Caco-2 (cell line): Measurements from ENCODE around the gene PNP. TPM values are rescaled to one million over a fixed set of nuclear protein-coding genes. Genes with fewer than 3 reads are reported as not detected.
"Not testable (repeated sequence)": the region's sequence is repeated elsewhere in the genome, so short reads cannot be mapped to it uniquely, and the experiment has no call there.

Experiments
- BruUV-seq: library from RNA; stranded (reverse); fragments of 400-500 nt; replicated peaks from 2 replicates; lab custom pipeline; 2021; lab: Mats Ljungman, UMichigan
- CTCF ChIA-PET: fragments of 300-600 bp; sonication (Branson Sonifier 250); formaldehyde crosslinking; loops from one replicate; lab custom pipeline; 2022; ENCODE audit warnings: antibody characterized with exemption; lab: Charles Lee
- POLR2A ChIA-PET: fragments of 300-600 bp; sonication (Branson Sonifier 250); formaldehyde crosslinking; loops from one replicate; lab custom pipeline; 2022; ENCODE audit warnings: antibody characterized with exemption; lab: Charles Lee
- DNase-seq, 2 experiments: peaks; one replicate each; pipeline versions ENCODE4 v3.0.0 to v3.0.0-alpha.2; 2020 to 2022
- H3K27me3 ChIP-seq: replicated peaks from 2 replicates; pipeline ENCODE4 v1.6.0; 2011; ENCODE audit warnings: low read length; ENCODE audit not compliant: control insufficient read depth, insufficient read depth
- H3K36me3 ChIP-seq: 2 replicates; pipeline ENCODE4 v1.5.1; 2011; ENCODE audit warnings: low read length; ENCODE audit not compliant: control insufficient read depth, insufficient read depth
- H3K4me1 ChIP-seq: fragments of 250-450 bp; sonication (Bioruptor Pico); 2 replicates; pipeline ENCODE4 v1.5.1; 2020; ENCODE audit warnings: mild to moderate bottlenecking
- H3K4me3 ChIP-seq: 2 replicates; pipeline ENCODE4 v1.5.1; 2011; ENCODE audit warnings: low read depth, mild to moderate bottlenecking, control low read depth, low read length
- H3K9me3 ChIP-seq: fragments of 250-450 bp; sonication (Bioruptor Pico); 2 replicates; pipeline ENCODE4 v1.5.1; 2020; ENCODE audit warnings: mild to moderate bottlenecking, moderate library complexity
- H3K27ac Mint-ChIP-seq: one replicate; pipeline ENCODE4 v1.8.0; 2022; ENCODE audit warnings: mixed read lengths; ENCODE audit not compliant: unreplicated experiment
- H3K27me3 Mint-ChIP-seq: one replicate; pipeline ENCODE4 v1.8.0; 2022; ENCODE audit warnings: mixed read lengths; ENCODE audit not compliant: insufficient read depth, unreplicated experiment
- H3K36me3 Mint-ChIP-seq: one replicate; pipeline ENCODE4 v1.8.0; 2022; ENCODE audit warnings: mild to moderate bottlenecking, mixed read lengths; ENCODE audit not compliant: insufficient read depth, unreplicated experiment
- H3K4me1 Mint-ChIP-seq: one replicate; pipeline ENCODE4 v1.8.0; 2022; ENCODE audit warnings: low read depth, mixed read lengths; ENCODE audit not compliant: unreplicated experiment
- H3K4me3 Mint-ChIP-seq: one replicate; pipeline ENCODE4 v1.8.0; 2022; ENCODE audit warnings: mild to moderate bottlenecking, moderate library complexity, mixed read lengths; ENCODE audit not compliant: unreplicated experiment
- H3K9me3 Mint-ChIP-seq: one replicate; pipeline ENCODE4 v1.8.0; 2022; ENCODE audit warnings: mixed read lengths; ENCODE audit not compliant: unreplicated experiment
- intact Hi-C: fragments of 100-400 bp; cut with micrococcal nuclease; formaldehyde crosslinking; loops from one replicate; pipeline ENCODE4 v1.10.0; 2022; ENCODE audit not compliant: unreplicated experiment
- total RNA-seq: library from RNA; stranded (reverse); gene quantifications from 2 replicates; pipeline ENCODE4 v1.2.3, GENCODE V29; 2022
- TF ChIP-seq, protein P1 (sequence below), 2 experiments: fragments of 200-600 bp in 1 of 2; IDR thresholded peaks; 1 replicate in 1 of 2; 2 replicates in 1 of 2; pipeline versions ENCODE4 v1.5.1 to v1.8.0; 2011 to 2022; ENCODE audit warnings: antibody characterized with exemption in 1 of 2, control low read depth in 1 of 2, inconsistent platforms in 1 of 2, low read depth in 1 of 2, low read length in 1 of 2, mild to moderate bottlenecking in 1 of 2, moderate library complexity in 1 of 2; ENCODE audit not compliant: insufficient read depth in 1 of 2, severe bottlenecking in 1 of 2, unreplicated experiment in 1 of 2

The PNP gene
- total RNA-seq, 1 experiment from 2014 or later: 59.1 TPM

DNA sequence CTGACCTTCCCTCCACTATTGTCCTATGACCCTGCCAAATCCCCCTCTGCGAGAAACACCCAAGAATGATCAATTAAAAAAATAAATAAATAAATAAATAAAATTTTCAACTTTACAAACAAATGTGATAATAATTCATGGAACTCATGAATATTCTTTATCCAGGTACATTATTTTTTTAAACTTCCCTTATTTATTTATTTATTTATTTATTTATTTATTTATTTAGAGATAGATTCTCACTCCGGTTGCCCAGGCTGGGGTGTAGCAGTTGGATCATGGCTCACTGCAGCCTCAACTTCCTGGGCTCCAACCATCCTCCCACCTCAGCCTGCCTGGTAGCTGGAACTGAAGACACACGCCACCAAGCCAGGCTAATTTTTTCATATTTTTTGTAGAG, 38.3 kb downstream of the PNP start:
- H3K36me3 ChIP-seq, CTCF ChIA-PET, DNase-seq, H3K9me3 Mint-ChIP-seq, H3K27me3 ChIP-seq, H3K27ac Mint-ChIP-seq, intact Hi-C loops, H3K27me3 Mint-ChIP-seq, POLR2A ChIA-PET, H3K4me3 Mint-ChIP-seq, H3K36me3 Mint-ChIP-seq, BruUV-seq, H3K9me3 ChIP-seq, H3K4me3 ChIP-seq, H3K4me1 ChIP-seq: not testable (repeated sequence)
- peaks cover 11% of the 10 kb centered on the region for H3K4me1 Mint-ChIP-seq

DNA sequence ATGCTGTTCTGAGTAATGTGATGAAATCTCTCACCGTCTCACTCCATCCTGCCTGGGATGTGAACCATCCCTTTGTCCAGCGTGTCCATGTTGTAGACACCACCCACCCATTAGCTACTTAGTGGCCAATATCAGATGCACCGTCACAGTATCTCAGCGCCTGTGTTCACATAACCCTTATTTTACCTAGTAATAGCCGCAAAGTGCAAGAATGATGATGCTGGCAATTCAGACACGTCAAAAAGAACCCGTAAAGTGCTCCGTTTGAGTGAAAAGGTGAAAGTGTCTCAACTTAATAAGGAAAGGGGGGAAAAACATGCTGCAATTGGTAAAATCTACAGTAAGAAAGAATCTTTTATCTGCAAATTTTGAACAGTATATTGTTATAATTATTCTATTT, 39.2 kb downstream of the PNP start:
- Mint-ChIP-seq H3K36me3 (no peaks in the 10 kb centered on the region), H3K9me3 (no peaks in the 10 kb centered on the region), H3K27me3 (peaks cover 5% of the 10 kb centered on the region), H3K27ac (no peak overlapping the region), H3K4me1 (peaks cover 9% of the 10 kb centered on the region), H3K4me3 (no peak overlapping the region)
- H3K36me3 ChIP-seq: no peaks in the 10 kb centered on the region
- BruUV-seq: no TSS peak
- intact Hi-C loops: no loop called here
- ChIA-PET POLR2A (no interaction called here), CTCF (no interaction called here)
- no peaks in the 10 kb centered on the region for H3K27me3 ChIP-seq
- TF ChIP-seq, protein P1, sequence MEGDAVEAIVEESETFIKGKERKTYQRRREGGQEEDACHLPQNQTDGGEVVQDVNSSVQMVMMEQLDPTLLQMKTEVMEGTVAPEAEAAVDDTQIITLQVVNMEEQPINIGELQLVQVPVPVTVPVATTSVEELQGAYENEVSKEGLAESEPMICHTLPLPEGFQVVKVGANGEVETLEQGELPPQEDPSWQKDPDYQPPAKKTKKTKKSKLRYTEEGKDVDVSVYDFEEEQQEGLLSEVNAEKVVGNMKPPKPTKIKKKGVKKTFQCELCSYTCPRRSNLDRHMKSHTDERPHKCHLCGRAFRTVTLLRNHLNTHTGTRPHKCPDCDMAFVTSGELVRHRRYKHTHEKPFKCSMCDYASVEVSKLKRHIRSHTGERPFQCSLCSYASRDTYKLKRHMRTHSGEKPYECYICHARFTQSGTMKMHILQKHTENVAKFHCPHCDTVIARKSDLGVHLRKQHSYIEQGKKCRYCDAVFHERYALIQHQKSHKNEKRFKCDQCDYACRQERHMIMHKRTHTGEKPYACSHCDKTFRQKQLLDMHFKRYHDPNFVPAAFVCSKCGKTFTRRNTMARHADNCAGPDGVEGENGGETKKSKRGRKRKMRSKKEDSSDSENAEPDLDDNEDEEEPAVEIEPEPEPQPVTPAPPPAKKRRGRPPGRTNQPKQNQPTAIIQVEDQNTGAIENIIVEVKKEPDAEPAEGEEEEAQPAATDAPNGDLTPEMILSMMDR (IDR thresholded peaks at IDR 0.05; ENCODE audit: insufficient read depth in 1 of 2, low read depth in 1 of 2, low read length in 1 of 2, severe bottlenecking in 1 of 2, unreplicated experiment in 1 of 2): no peak
- no peaks in the 10 kb centered on the region for H3K9me3 ChIP-seq
- H3K4me3 ChIP-seq: no peak overlapping the region
- no peaks in the 10 kb centered on the region for H3K4me1 ChIP-seq
- DNase-seq: no peak

GRCh38 chr14:20512177-20512905, 43.1 kb downstream of the PNP start:
- H3K4me3 Mint-ChIP-seq: no peak overlapping the region
- CTCF ChIA-PET: no interaction called here
- DNase-seq: no peak
- no peaks in the 10 kb centered on the region for H3K27me3 ChIP-seq
- no peaks in the 10 kb centered on the region for H3K4me1 Mint-ChIP-seq
- TF ChIP-seq, protein P1 (IDR thresholded peaks at IDR 0.05; ENCODE audit: insufficient read depth in 1 of 2, low read depth in 1 of 2, low read length in 1 of 2, severe bottlenecking in 1 of 2, unreplicated experiment in 1 of 2): no peak
- H3K36me3 ChIP-seq: no peaks in the 10 kb centered on the region
- H3K27me3 Mint-ChIP-seq: peaks cover 5% of the 10 kb centered on the region
- no peaks in the 10 kb centered on the region for H3K36me3 Mint-ChIP-seq
- H3K4me3 ChIP-seq: no peak overlapping the region
- no TSS peak for BruUV-seq
- H3K9me3 ChIP-seq: no peaks in the 10 kb centered on the region
- intact Hi-C loops: no loop called here
- no peak overlapping the region for H3K27ac Mint-ChIP-seq
- POLR2A ChIA-PET: no interaction called here
- no peaks in the 10 kb centered on the region for H3K9me3 Mint-ChIP-seq
- H3K4me1 ChIP-seq: no peaks in the 10 kb centered on the region
